Activated CD8-positive, alpha-beta memory T cell treated with anti-CD3 and anti-CD28 coated beads, Interleukin-2, amount 50 U/mL, for 24 hours (primary cell): Measurements from ENCODE around the gene RIMBP2.

ENCODE experiments used
- DNase-seq: peaks from one replicate; pipeline ENCODE4 v3.0.0-alpha.2; 2020; ENCODE audit errors: extremely low read depth

RIMBP2 gene

DNA sequence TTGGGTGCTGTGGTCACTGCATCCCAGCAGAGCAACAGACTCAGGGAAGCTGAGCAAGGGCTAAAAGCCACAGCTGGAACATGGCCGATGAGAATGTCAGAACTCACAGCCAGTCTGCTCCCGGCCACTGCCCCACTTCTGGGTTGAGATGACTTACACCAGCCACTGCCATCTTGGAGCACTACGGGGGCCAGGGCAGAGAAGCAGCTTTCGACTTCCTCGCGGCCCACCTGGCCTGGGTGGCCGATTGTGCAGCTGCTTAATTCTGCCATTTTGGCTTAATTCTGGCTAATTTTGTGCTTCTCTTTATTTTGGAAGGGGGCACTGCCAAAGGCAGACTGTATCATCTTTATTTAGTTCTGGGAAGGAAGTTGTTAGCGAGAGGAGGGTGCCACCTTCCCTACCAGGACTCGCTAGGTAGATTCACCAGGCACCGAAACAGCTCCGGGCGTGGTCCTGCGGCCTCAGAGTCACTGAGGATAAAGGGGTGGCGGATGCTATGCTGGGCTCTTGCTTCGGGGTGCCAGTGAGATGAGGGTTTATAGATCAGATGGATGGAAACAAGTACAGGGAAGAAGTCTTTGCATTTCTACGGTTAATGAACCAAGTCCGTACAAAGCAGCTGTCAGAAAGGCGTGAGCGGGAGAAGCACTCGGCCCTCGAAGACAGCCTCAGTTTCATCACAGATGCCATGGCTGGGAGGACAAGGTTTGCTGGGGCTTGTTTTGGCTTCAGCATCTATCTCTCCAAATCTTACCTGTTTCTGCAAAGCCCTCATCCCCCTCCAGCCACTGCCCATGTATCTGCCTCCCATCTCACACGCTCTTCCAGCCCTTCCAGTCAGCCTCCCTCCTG is 230.6 kb downstream of the RIMBP2 start:
- no peak for DNase-seq

DNA sequence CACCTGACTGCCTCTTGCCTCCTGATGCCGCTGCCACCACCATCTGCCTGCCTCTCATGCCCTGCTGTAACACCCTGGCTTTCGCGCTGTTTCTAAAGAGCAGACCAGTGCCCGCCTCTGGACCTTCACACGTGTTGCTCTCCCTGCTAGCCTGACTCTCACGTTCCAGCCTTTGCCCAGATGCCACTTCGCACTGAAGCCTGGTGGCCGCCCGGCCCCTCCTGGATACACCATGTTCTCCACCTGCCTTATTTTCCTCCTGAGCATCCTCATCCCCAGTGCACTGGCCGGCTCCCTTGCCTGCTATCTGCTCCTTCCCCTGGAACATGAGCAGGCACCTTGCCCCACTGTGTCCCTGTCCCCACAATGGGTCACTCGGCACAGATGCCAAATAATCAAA is 231.9 kb downstream of the RIMBP2 start:
- DNase-seq, result no peak

DNA sequence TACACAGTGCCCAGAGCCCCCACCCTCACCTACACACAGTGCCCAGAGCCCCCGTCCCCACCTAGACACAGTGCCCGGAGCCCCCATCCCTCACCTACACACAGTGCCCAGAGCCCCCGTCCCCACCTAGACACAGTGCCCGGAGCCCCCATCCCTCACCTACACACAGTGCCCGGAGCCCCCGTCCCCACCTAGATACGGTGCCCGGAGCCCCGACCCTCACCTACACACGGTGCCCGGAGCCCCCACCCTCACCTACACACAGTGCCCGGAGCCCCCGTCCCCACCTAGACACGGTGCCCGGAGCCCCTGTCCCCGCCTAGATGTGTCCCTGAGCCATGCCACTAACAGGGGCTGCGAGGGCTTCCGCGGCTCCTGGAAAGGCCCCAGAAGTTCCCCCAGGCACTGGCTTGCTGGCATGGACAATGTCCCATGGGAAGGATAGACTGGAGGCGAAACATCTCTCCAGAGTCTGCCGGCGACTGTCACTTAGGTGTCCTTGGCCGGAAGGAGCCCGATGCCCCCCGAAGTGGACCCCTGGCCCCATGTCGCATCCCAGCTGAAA is 232.4 kb downstream of the RIMBP2 start:
- DNase-seq, result no peak

DNA sequence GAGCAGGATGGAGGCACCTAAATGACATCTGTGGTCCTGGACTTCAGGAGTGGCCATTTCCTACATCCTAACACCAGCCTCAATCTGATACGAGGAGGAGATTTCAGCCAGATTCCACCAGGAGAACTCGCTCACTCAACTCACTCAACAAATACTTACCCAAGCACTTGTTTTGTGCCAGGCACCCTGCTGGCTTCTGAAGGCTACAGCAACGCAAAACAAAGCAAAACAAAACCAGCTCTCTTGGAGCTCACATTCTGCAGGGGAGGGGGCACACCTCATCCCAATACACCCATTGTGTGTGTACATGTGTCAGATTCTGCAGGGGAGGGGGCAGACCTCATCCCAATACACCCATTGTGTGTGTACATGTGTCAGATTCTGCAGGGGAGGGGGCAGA is 233.7 kb downstream of the RIMBP2 start:
- DNase-seq, result no peak

DNA sequence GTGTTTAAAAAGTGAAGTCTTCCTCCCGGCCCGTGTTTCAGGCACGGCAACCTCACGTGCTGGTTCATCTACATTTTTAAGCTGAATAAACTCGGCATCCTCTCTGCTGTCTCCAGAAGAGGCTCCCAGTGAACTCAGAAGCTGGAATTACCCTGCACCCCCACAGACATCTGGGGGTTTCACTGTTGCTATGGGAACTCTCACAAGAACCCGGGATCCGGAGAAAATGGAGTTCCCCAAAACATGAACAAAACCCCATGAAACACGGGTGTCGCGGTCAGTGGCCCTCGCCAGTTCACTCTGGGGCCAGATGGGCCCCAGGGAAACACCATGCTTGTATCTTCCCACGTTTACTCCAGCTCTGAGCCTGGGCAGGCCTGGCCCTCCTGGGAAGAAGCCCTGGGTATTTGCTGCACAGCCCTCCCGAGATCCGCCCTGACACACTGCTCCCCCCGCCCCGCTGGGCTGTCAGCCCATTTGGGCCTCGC is 234.7 kb downstream of the RIMBP2 start:
- DNase-seq, result no peak

DNA sequence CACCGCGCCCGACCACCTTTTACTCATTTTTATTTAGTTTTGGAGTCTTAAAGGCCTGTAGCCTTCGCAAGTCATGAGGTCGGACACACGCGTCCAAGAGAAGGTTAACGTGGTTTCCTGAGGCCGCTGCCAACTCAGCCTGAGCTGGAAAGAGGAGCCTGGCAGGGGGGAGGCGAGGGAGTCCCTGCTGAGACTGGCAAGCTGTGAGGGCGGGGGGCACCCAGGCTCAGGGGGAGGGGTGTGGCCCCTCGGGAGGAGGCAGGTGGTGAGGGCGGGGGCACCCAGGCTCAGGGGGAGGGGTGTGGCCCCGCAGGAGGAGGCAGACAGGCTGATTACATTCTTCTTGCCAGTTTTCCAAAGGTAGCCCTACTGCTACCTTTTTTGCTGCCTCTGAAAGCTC is 235.2 kb downstream of the RIMBP2 start:
- no peak for DNase-seq

DNA sequence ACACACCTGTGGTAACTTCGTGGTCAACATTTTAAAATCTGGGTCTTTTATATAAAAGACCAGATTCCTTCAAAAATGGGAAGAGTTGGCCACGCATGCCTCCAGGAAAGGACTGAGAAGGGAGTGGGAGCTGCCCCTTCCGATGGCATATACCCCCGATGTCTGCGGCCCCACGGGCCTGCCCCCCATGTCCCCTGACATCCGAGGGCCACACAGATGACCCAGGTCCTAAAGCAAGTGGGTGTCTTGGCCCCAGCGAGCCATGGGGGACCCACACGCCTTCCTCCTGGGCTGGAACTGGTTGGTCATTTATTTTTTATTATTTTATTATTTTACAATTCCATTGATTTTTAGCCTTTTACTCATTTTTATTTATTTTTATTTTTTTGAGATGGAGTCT is 235.9 kb downstream of the RIMBP2 start:
- DNase-seq, result no peak

DNA sequence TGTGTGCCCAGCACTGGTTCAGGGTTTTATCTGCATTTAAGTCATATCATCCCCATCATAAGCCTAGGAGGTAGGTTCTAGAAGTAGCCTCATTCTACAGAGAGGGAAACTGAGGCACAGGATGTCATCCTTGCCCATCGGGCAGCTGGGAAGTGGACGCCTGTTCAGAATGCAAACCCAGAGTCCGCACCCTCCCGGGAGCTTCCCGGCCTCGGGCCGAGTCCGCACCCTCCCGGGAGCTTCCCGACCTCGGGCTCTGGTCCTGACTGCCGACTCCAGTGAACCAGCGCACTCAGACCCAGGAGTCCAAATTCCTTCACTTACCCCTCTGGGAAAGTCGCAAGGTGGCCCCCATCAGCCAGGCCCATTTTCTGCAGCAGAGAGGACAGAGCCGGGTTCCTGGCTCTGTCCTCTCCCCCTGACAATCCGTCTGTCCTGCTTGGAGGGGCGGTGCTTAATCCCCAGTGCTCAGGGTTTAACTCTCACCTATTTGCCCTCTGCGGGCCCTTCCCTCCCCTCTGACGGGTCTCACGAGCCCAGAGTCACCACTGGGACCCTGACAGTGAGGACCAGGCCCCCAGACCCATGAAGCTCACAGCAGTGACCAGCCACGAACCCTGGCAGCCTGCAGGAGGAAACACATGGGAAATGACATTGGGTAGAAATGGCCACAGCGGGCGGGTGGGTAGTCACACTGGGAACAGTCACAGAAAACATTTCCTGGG is 236.5 kb downstream of the RIMBP2 start:
- DNase-seq, result no peak

DNA sequence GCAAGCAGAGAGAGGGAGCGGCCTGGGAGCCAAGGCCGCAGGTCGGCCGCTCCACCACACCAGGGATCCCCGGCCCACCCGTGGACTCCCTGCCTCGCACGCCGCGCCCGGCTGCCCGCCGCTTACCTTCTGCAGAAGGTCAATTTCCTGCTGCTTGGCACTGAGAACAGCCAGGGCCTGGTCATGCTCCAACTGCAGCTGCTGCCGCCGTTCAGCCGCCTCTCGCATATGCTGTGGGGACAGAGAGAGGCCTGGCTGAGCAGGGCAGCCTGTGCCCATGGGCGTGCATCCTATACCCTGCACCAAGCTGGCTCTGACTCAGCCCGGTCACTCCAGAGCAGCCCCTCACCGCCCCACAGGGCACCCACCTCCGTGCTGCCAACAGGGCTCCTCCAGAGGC is 237.3 kb downstream of the RIMBP2 start:
- DNase-seq, result no peak

DNA sequence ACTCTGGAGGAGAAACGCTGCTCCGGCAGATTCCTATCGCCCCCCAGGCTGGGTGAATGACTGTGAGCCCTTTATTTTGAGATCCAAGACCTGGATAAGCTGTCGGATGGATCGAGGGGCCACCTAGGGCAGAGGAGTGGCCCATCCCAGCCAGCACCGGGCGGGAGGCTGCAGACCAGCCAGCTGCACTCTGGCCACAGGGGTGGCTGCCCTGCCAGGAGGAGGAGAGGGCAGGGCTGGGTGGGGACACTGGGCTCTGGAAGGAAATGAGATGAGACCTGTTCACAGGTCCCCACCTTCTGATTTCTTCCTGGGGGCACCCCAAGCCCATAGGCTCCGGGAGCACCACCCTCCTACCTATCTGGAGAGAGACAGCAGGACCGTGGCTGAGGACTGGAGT is 238.4 kb downstream of the RIMBP2 start:
- no peak for DNase-seq

DNA sequence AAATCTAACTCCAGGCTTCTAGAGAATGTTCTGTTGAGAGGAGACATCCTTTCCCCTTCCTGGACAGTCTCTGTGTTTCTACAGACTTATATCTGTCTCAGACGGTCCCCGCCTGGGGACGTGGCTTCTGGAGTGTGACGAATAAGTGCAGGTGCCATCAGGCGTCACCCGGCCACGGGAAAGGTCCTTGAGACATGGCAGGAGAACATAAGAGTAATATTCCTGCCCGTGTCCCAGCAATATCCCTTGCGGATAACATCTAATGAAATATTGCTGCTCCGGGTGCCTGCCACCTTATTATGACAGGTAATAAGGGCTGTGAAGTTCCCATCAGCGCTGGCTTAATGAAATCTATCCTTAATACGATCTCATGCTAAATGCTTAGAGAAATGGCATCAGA is 238.8 kb downstream of the RIMBP2 start:
- DNase-seq, result no peak

DNA sequence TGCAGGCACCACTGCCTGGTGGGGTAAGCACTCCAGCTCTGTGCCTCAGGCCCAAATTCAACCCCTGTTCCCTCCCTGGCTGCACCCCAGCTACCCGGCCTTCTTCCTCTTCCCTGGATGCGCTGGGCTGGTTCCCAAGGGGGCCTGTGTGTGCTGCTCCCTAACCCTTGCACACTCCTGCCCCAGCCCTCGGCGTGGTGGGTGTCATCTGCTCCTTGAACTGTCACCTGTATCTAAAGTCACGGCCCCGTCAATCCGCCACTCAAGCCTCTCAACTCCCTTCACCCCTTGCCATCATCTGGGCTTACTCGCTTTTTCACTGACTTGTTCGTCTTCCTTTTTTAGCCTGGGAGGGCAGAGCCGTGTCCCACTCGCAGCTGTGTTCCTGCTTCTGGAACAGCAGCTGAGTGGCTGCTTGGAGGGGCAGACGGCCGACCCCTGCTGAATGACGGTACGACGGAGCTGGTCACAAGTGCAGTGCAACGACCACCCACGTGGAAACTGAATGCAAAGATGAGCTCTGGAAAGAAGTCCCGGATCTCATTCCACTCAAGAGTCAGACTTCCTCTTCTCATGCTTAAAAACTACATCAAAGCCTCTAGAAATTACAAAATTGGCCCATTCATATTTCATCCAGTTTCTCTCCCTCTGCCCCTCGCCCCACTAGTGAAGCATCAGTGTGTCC is 239.5 kb downstream of the RIMBP2 start:
- no peak for DNase-seq

DNA sequence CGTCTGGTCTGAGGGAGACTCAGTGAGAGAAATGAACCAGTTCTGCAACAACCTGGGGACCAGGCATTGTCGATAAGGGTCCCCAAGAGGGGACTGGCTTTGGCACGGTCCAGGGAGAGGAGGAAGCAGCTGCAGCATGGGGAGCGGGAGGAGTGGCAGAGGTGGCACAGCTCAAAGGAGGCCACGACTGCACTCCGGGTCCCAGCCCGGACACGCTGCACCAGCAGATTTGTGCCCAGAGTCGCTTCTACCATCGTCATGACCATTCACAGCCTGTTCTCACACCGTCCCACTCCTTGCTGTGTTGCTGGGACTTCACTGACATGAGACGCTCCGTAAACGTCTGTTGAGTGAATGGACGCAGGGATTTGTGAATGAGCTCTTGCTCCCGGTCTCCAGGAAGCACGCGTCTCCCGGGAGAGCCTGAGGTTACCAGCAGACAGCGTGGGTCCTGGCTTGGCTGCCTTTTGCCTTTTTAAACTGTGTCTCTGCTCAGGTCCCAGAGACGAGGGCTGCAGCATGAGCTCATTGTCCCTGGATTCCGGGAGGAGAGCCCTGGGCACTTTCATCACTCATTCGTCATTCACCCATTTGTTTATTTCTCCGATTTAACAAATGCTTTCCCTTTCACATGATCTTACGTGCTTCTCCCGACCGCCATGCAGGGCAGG is 241.4 kb downstream of the RIMBP2 start:
- DNase-seq, result no peak

DNA sequence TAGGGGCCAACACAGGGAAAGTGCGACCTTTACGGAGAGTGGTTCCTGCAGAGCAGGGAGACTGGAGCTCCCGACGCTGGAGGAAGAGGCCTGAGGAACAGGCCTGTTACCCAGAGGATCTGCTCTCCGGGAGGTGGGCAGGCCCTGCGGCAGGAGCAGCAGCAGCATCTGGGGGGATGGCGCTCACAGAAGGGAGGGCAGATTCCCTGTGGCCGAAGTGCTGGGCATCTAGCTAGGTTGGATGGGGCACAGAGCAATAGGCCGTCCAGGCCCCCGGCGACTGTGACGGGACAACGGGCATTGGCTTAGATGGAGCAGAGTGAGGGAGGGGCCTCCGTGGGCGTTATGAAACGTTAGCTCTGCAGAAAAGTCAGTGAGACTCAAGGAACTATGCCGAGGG is 242.8 kb downstream of the RIMBP2 start:
- no peak for DNase-seq

DNA sequence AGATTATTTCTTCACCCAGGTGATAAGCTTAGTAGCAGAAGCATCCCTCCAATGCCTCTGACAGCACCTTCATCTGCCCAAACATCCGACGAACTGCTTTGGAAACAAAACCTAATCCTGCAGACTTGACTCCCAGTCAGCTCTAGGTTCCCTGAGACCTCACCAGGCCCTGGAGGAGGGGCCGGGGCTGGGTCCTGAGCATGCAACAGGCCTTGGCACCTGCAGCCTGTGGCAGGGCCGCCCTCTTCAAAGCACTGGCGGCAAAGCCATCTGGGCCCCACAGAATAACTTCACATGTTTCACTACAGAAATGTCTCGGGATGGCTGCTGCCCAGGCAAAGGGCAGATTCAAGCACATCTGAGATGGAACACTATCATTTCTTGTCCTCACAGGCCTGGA is 245.1 kb downstream of the RIMBP2 start:
- DNase-seq, result no peak

DNA sequence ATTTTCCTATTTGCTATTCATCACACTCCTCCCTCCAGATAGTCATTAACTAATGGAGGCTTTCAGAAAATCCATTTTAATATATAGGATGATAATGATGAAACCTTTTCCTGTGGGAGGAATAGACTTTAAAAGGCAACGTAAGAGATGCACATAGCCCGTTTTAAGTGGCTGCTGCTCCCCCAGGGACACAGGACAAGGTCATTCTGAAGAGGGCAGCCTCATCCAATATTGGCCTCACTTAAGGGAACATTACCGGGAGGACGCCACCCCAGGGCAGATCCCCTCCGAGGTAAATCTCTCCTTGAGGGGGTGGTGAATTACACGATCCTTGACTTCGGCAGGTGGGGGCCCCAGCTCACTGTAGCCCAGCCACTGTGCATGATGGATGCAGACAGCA is 246.5 kb downstream of the RIMBP2 start:
- no peak for DNase-seq

DNA sequence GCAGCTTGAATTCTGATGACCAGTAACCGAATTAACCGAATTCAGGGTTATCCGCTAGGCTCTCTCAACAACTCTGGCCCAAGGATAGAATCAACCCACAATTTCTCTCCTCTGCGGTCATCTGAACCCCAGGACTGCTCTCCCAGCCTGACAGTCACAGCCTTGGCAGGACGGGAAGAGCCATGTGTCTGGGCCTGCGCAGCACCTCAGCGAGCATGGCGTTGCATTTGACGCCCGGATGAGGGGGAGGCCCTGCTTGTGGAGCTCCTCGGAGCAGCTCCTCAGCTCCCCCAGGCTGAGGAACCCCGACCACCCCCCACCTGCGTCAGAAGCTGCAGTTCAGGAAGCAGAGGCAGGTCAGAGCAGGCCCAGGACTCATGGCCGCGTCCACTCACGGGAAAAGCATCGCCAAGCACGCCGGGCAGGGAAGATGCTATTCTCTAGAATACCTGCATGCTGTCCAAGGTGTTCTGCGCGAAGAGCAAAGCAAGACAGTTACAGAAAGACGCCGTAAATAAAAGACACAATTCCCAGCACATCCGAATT is 247.3 kb downstream of the RIMBP2 start:
- no peak for DNase-seq

DNA sequence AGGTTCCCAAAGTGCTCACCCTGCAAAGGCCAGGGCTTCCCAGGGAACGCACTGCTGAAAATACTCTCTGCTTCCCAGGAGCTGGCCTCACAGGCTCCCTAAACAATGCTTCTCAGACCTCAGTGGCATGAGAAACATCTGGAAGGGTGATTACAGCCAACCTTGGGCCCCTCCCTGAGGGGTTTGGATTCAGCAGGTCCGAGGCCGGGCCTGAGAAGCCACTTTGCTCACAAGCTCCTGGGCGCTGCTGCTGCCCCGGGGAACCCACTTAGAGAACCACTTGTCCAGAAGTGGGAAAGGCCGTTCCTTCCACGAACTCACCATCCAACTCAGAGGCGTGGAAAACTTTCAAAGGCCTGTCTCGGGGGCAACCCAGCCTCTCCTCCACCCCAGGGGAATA is 247.9 kb downstream of the RIMBP2 start:
- DNase-seq, result no peak

DNA sequence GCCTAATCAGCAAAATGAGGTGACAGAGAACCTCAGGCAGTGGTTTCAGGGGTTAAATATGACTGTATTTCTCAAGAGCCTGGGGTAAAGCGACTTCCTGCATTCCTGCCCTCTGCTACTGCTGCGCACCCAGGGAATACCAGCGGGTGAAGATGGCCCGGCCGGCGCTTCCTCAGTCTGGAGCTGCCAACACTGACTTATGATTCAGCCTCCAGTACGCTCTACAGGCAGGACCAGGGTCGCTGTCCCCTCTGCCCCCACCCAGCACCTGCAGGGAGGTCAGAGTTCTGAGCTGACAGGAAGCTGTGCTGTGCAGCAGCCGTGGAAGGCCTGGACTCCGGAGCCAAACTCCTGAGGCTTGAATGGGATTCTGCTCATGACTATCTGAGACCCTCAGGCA is 250.5 kb downstream of the RIMBP2 start:
- DNase-seq, result no peak

DNA sequence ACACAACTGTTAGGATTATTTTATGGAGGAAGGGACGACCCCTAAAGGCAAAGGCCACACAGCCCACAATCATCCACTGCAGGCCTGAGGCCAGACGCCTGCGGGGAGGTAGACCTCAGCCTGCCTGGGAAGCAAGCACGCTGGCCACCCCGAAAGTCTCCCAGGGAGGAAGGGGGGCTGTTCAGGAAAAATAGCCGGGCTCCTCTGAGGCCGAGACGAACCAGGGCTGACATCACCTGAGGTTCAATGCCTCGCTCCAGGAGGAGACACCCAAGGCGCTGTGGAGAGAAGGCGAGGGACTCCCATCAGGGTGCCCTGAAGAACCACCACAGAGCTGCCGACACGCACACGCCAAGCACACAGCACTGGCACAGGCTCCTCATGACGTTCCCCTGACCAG is 251.1 kb downstream of the RIMBP2 start:
- no peak for DNase-seq
